AG09309 (cell line): ENCODE results near the gene CIZ1.
"Not testable (repeated sequence)": the region's sequence is repeated elsewhere in the genome, so short reads cannot be mapped to it uniquely, and the experiment has no call there.

Experiments
- DNase-seq: peaks from one replicate; pipeline ENCODE4 v3.0.0-alpha.2; 2010; ENCODE audit warnings: low read depth
- H3K4me3 ChIP-seq: 2 replicates; pipeline ENCODE4 v1.5.1; 2011; ENCODE audit warnings: mild to moderate bottlenecking, low read depth, low read length, moderate library complexity; ENCODE audit not compliant: control insufficient read depth
- TF ChIP-seq, protein P1 (sequence below): IDR thresholded peaks from 2 replicates; pipeline ENCODE4 v1.5.1; 2011; ENCODE audit warnings: mild to moderate bottlenecking, low read depth, low read length, inconsistent platforms; ENCODE audit not compliant: insufficient read depth, control insufficient read depth; ENCODE audit errors: missing control alignments

CIZ1 gene, protein sequence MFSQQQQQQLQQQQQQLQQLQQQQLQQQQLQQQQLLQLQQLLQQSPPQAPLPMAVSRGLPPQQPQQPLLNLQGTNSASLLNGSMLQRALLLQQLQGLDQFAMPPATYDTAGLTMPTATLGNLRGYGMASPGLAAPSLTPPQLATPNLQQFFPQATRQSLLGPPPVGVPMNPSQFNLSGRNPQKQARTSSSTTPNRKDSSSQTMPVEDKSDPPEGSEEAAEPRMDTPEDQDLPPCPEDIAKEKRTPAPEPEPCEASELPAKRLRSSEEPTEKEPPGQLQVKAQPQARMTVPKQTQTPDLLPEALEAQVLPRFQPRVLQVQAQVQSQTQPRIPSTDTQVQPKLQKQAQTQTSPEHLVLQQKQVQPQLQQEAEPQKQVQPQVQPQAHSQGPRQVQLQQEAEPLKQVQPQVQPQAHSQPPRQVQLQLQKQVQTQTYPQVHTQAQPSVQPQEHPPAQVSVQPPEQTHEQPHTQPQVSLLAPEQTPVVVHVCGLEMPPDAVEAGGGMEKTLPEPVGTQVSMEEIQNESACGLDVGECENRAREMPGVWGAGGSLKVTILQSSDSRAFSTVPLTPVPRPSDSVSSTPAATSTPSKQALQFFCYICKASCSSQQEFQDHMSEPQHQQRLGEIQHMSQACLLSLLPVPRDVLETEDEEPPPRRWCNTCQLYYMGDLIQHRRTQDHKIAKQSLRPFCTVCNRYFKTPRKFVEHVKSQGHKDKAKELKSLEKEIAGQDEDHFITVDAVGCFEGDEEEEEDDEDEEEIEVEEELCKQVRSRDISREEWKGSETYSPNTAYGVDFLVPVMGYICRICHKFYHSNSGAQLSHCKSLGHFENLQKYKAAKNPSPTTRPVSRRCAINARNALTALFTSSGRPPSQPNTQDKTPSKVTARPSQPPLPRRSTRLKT

DNA sequence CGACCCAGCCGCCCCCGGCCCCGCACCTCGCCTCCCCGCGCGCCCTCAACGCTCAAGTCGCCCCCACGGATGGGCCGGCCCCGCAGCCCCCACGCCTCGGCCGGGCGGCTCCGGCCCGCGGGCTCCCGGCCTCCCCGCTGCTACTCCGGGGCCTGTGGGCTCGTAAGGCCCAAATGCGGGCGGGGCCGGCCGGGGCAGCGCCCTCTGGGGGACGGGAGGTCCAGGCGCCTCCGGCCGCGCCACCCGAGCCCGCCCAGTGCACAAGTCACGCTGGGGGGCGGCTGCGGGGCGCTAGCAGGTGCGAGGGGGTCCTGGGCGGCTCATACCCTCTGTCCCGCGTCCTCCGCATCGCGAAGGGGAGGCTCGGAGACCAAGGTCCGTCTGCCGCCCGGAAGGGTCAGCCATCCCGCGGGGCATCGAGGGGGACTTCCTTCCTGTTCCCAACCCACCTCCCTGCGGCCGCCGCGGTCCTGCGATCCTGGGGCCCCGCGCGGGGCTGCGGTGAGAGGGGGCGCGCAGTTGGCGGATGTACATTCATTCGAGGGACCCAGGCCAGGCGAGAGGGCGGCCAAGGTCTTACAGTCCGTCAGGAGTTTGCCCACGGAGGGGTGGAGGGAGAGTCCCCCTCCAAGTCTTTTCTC is at the start of gene CIZ1:
TSS of gene CIZ1 (minus strand) at position 167 of the 641 bp plus-strand sequence. CDS start 715 bp downstream, outside the sequence.
- no peak for DNase-seq
- H3K4me3 ChIP-seq = peak within 1 kb of the TSS; percentile 75
- TF ChIP-seq, protein P1, sequence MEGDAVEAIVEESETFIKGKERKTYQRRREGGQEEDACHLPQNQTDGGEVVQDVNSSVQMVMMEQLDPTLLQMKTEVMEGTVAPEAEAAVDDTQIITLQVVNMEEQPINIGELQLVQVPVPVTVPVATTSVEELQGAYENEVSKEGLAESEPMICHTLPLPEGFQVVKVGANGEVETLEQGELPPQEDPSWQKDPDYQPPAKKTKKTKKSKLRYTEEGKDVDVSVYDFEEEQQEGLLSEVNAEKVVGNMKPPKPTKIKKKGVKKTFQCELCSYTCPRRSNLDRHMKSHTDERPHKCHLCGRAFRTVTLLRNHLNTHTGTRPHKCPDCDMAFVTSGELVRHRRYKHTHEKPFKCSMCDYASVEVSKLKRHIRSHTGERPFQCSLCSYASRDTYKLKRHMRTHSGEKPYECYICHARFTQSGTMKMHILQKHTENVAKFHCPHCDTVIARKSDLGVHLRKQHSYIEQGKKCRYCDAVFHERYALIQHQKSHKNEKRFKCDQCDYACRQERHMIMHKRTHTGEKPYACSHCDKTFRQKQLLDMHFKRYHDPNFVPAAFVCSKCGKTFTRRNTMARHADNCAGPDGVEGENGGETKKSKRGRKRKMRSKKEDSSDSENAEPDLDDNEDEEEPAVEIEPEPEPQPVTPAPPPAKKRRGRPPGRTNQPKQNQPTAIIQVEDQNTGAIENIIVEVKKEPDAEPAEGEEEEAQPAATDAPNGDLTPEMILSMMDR = peak; percentile 56

DNA sequence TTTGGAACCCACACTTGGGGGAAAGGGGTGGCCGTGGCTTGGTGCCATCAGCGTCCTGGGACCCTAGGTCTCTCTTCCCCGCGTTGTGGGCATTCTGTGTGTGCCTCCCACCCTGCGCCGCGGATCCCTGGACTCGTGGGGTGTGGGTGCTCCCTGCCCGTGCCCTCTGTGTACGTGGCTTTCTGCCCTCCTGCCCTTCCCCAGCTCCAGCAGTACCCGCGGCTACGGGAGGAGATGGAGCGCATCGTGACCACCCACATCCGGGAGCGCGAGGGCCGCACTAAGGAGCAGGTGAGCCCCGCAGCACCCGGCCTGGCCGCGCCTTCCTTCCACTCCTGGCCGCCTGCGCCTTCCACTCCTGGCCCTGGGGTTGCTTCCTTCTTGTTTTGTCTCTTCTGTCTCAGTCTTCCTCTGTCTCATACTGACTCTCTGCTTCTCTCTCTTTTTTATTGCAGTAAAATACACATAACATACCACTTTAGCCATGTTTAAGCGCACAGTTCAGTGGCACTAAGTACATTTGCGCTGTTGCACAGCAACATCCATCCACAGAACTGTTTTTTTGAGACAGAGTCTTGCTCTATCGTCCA is 42.5 kb upstream of the CIZ1 start:
- no peak overlapping the region for H3K4me3 ChIP-seq
- DNase-seq = no peak

DNA sequence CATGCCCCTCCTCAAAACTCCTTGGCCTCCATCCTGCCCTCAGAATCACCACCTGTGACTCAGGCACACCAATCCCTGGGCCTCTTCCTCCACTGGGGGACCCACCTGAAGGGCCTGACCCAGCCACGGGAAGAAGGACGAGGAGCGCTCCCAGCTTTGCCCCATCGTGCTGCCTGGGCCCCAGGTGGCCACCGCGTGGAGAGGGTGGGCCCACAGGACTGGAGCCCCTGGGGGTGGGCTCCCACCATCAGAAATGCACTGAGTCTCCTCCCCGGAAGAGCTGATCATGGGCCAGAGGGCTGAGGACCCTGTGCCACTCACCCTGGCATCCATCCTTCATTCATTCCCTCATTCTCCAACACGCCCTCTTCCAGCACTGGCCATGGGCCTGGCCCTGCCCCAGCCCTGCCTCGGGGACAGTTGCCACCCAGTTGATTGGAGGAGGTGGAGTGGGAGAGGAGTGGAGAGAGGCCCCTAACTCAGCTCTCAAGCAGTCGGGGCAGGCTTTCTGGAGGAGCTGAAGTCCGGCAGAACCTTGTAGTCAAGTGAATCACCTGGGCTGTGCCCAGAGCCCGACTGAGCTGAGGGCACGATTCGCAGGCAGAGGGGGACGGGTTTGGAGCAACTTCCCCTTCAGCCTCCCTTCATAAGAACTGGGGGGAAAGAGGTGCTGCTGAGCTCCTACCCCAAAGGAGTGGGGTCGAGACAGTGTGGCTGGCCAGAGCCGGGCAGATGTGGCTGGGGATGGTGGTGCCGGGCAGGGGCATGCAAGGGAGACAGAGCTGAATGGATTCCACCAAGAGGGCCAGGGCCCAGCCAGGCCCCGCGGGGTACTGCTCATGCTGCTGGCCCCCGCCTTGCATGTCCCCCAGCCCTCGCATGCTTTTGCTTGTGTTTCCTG is 41.4 kb upstream of the CIZ1 start:
- TF ChIP-seq, protein P1 = no peak
- H3K4me3 ChIP-seq = no peak overlapping the region
- DNase-seq = no peak

More for the DNA sequence above, 42.5 kb upstream of the CIZ1 start:
- TF ChIP-seq, protein P1 = no peak

DNA sequence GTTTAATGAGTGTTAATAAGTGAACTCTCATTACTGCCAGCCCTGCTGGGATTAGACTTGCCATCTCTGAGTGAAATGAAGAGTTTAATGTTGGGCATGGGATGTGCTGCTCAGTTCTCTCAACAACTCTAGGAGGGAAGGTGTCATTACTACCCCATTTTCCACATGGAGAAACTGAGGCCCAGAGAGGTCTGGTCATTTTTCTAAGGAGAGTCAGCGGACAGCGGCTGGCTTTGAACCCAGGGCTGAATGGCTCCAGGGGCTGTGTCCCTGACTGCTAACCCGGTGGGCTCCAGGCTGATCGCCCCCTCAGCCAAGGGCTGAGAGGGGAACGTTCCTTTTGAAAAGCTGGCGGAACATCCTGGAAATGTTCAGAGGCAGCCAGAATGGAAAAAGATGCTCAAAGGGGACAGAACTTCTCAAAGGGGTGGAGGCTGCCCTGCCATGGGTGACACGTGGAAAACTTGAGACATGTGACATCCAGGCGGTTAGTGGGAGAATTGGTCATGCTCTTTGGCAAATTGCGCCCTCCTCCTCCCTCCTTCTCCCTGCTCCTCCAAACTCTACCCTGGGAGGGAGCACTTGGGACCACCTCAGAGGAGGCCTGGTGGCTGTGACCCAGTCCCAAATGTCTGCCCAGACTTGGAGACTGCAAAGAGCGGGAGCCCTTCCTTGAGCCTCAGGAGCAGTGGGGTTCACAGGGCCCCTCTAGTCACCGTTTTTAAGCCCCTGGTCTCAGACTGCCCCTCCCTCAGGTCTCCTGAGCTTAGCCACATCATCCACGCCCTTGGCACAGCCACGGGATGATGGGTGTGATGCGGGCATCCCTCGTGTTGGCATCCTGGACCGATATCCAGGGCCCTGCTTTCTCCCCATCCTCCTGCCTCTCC is 40.5 kb upstream of the CIZ1 start:
- TF ChIP-seq, protein P1 = no peak
- no peak for DNase-seq
- H3K4me3 ChIP-seq = no peak overlapping the region

DNA sequence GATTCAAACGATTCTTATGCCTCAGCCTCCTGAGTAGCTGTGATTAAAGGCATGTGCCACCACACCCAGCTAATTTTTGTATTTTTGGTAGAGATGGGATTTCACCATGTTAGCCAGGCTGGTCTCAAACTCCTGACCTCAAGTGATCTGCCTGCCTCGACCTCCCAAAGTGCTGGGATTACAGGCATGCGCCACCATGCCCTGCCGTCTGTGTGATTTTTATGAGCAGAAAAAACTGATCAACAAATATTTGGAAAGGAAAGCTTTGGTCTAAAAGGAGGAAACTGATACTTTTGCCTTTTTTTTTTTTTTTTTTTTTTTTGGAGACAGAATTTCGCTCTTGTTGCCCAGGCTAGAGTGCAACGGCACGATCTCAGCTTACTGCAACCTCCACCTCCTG is 39.5 kb upstream of the CIZ1 start:
- not testable (repeated sequence) for DNase-seq

DNA sequence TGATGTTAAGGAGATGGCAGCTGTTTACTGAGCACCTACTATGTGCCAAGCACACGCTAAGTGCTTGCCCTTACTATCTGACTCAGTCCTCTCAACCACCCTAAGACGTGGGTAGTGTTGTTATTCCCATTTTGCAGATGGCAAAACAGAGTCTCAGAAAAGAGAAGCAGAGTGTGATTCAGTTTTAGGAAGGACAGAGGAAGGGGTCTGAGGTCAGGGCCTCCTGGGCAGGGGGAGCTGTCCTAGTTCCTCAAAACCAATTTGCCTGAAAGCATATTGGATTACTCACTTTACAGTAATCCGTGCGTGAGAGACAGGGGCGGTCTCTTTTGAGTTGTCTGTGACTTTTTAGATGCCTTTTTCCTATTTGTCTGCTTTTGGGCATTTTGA is 35.0 kb upstream of the CIZ1 start:
- H3K4me3 ChIP-seq = no peak overlapping the region
- TF ChIP-seq, protein P1 = no peak
- no peak for DNase-seq

More for the DNA sequence above, 39.5 kb upstream of the CIZ1 start:
- H3K4me3 ChIP-seq = not testable (repeated sequence)
